ENCODE results near the gene RIT2. TPM values are rescaled to one million over a fixed set of nuclear protein-coding genes. Genes with fewer than 3 reads are reported as not detected.
"Not testable (repeated sequence)": the region's sequence is repeated elsewhere in the genome, so short reads cannot be mapped to it uniquely, and the experiment has no call there.

The RIT2 gene
- total RNA-seq, 1 experiment from 2014 or later, result not detected

GRCh38 chr18:42742474-42742873 lies 373.0 kb downstream of the RIT2 start:
- Histone ChIP-seq H3K9me3 (no peaks in the 10 kb centered on the region), H3K4me1 (no peaks in the 10 kb centered on the region), H3K27me3 (replicated peaks; ENCODE audit: control insufficient read depth, insufficient read depth, low read length) (no peaks in the 10 kb centered on the region), H3K36me3 (ENCODE audit: control insufficient read depth, insufficient read depth, low read length) (no peaks in the 10 kb centered on the region), H3K4me3 (ENCODE audit: low read depth, low read length) (no peak overlapping the region)
- CTCF ChIA-PET, result no interaction called here
- Mint-ChIP-seq H3K27ac (ENCODE audit: unreplicated experiment) (no peak overlapping the region), H3K4me1 (ENCODE audit: low read depth, unreplicated experiment) (peaks cover 8% of the 10 kb centered on the region), H3K9me3 (ENCODE audit: unreplicated experiment) (no peaks in the 10 kb centered on the region), H3K36me3 (ENCODE audit: insufficient read depth, unreplicated experiment) (no peaks in the 10 kb centered on the region), H3K27me3 (ENCODE audit: insufficient read depth, unreplicated experiment) (no peaks in the 10 kb centered on the region), H3K4me3 (ENCODE audit: unreplicated experiment) (no peak overlapping the region)
- BruUV-seq (replicated peaks), result no TSS peak
- TF ChIP-seq, protein P1, sequence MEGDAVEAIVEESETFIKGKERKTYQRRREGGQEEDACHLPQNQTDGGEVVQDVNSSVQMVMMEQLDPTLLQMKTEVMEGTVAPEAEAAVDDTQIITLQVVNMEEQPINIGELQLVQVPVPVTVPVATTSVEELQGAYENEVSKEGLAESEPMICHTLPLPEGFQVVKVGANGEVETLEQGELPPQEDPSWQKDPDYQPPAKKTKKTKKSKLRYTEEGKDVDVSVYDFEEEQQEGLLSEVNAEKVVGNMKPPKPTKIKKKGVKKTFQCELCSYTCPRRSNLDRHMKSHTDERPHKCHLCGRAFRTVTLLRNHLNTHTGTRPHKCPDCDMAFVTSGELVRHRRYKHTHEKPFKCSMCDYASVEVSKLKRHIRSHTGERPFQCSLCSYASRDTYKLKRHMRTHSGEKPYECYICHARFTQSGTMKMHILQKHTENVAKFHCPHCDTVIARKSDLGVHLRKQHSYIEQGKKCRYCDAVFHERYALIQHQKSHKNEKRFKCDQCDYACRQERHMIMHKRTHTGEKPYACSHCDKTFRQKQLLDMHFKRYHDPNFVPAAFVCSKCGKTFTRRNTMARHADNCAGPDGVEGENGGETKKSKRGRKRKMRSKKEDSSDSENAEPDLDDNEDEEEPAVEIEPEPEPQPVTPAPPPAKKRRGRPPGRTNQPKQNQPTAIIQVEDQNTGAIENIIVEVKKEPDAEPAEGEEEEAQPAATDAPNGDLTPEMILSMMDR (IDR thresholded peaks at IDR 0.05; ENCODE audit: insufficient read depth in 1 of 2, low read depth in 1 of 2, low read length in 1 of 2, severe bottlenecking in 1 of 2, unreplicated experiment in 1 of 2), result no peak
- intact Hi-C loops (cut with micrococcal nuclease; ENCODE audit: unreplicated experiment), result no loop called here
- POLR2A ChIA-PET, result no interaction called here
- DNase-seq, result no peak

- H3K27me3 ChIP-seq (replicated peaks; ENCODE audit: control insufficient read depth, insufficient read depth, low read length); H3K36me3 Mint-ChIP-seq (ENCODE audit: insufficient read depth, unreplicated experiment); DNase-seq; H3K9me3 Mint-ChIP-seq (ENCODE audit: unreplicated experiment); H3K27ac Mint-ChIP-seq (ENCODE audit: unreplicated experiment); POLR2A ChIA-PET; H3K4me3 Mint-ChIP-seq (ENCODE audit: unreplicated experiment); H3K4me1 Mint-ChIP-seq (ENCODE audit: low read depth, unreplicated experiment); H3K36me3 ChIP-seq (ENCODE audit: control insufficient read depth, insufficient read depth, low read length); H3K4me1 ChIP-seq; H3K4me3 ChIP-seq (ENCODE audit: low read depth, low read length); CTCF ChIA-PET; BruUV-seq (replicated peaks); intact Hi-C loops (cut with micrococcal nuclease; ENCODE audit: unreplicated experiment); H3K27me3 Mint-ChIP-seq (ENCODE audit: insufficient read depth, unreplicated experiment); H3K9me3 ChIP-seq: not testable (repeated sequence)
These were observed 373.6 kb downstream of the RIT2 start for GRCh38 chr18:42741805-42742347.

GRCh38 chr18:42741299-42741698 lies 374.2 kb downstream of the RIT2 start:
- DNase-seq; H3K36me3 Mint-ChIP-seq (ENCODE audit: insufficient read depth, unreplicated experiment); H3K27me3 Mint-ChIP-seq (ENCODE audit: insufficient read depth, unreplicated experiment); POLR2A ChIA-PET; H3K27ac Mint-ChIP-seq (ENCODE audit: unreplicated experiment); H3K27me3 ChIP-seq (replicated peaks; ENCODE audit: control insufficient read depth, insufficient read depth, low read length); H3K9me3 Mint-ChIP-seq (ENCODE audit: unreplicated experiment); CTCF ChIA-PET; H3K4me3 Mint-ChIP-seq (ENCODE audit: unreplicated experiment); H3K9me3 ChIP-seq; H3K36me3 ChIP-seq (ENCODE audit: control insufficient read depth, insufficient read depth, low read length); intact Hi-C loops (cut with micrococcal nuclease; ENCODE audit: unreplicated experiment); BruUV-seq (replicated peaks); H3K4me1 ChIP-seq; H3K4me1 Mint-ChIP-seq (ENCODE audit: low read depth, unreplicated experiment); H3K4me3 ChIP-seq (ENCODE audit: low read depth, low read length): not testable (repeated sequence)

DNA sequence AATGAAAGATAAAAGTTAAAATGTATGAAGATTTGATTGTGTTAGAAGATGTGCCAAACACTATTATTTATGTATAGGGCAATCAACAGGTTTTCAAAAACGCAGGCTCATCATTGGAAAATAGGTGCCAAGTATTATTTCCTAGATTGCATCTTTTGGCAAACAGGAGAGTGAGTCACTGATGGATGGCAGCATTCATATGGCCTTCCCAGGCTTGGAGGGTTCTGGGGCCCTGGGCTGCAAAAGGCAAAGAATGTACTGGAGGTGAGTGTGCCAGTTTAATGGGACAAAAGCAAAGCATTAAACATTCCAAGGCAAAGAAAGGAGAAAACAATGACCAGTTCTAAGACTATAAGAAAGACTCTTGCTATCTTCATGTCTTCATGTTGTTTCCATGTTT lies 379.4 kb downstream of the RIT2 start:
- CTCF ChIA-PET, result no interaction called here
- Histone ChIP-seq H3K27me3 (replicated peaks; ENCODE audit: control insufficient read depth, insufficient read depth, low read length) (no peaks in the 10 kb centered on the region), H3K4me3 (ENCODE audit: low read depth, low read length) (no peak overlapping the region), H3K36me3 (ENCODE audit: control insufficient read depth, insufficient read depth, low read length) (no peaks in the 10 kb centered on the region), H3K9me3 (no peaks in the 10 kb centered on the region), H3K4me1 (no peaks in the 10 kb centered on the region)
- Mint-ChIP-seq H3K4me3 (ENCODE audit: unreplicated experiment) (no peak overlapping the region), H3K27ac (ENCODE audit: unreplicated experiment) (no peak overlapping the region), H3K4me1 (ENCODE audit: low read depth, unreplicated experiment) (no peaks in the 10 kb centered on the region), H3K9me3 (ENCODE audit: unreplicated experiment) (no peaks in the 10 kb centered on the region), H3K36me3 (ENCODE audit: insufficient read depth, unreplicated experiment) (no peaks in the 10 kb centered on the region), H3K27me3 (ENCODE audit: insufficient read depth, unreplicated experiment) (no peaks in the 10 kb centered on the region)
- TF ChIP-seq, protein P1 (IDR thresholded peaks at IDR 0.05; ENCODE audit: insufficient read depth in 1 of 2, low read depth in 1 of 2, low read length in 1 of 2, severe bottlenecking in 1 of 2, unreplicated experiment in 1 of 2), result no peak
- POLR2A ChIA-PET, result no interaction called here
- DNase-seq, result no peak
- intact Hi-C loops (cut with micrococcal nuclease; ENCODE audit: unreplicated experiment), result no loop called here
- BruUV-seq (replicated peaks), result no TSS peak
